HCT116 (cell line): Measurements from ENCODE around the gene TMCO4. TPM values are rescaled to one million over a fixed set of nuclear protein-coding genes. Genes with fewer than 3 reads are reported as not detected.

ENCODE experiments used
- ATAC-seq: fragments of 200-7000 bp; cut with Tn5 transposase; 2 replicates; pipeline ENCODE4 v1.9.1; 2020; ENCODE audit warnings: mild to moderate bottlenecking, moderate library complexity
- BruUV-seq: library from RNA; stranded (reverse); fragments of 400-500 nt; replicated peaks from 2 replicates; lab custom pipeline; 2021; lab: Mats Ljungman, UMichigan
- CTCF ChIA-PET: fragments of 300-600 bp; sonication (Branson Sonifier 250); formaldehyde crosslinking; loops from one replicate; lab custom pipeline; 2021; ENCODE audit warnings: antibody characterized with exemption; lab: Charles Lee
- POLR2A ChIA-PET: fragments of 300-600, 350-600 bp; sonication (Branson Sonifier 250); formaldehyde crosslinking; loops from one replicate; lab custom pipeline; 2021; ENCODE audit warnings: antibody characterized with exemption; lab: Charles Lee
- RAD21 ChIA-PET, 2 experiments: fragments of 300-600 bp; sonication (Branson Sonifier 250); formaldehyde crosslinking; loops; one replicate each; lab custom pipeline; 2023; ENCODE audit warnings: low total read pairs in 2 of 2; ENCODE audit not compliant: uncharacterized antibody in 2 of 2, unreplicated experiment in 2 of 2, low non-redundant PET in 1 of 2; lab: Charles Lee
- DNase-seq: peaks from one replicate; pipeline ENCODE4 v3.0.0-alpha.2; 2010; ENCODE audit warnings: low read depth, low spot score
- H2AFZ ChIP-seq: fragments of 200-600 bp; shearing (Covaris generic), sonication (generic); 2 replicates; pipeline ENCODE4 v1.6.1; 2017; ENCODE audit warnings: low read depth, mixed run types, mixed read lengths, antibody characterized with exemption, low read length; ENCODE audit not compliant: poor library complexity, severe bottlenecking
- H3K27ac ChIP-seq: 2 replicates; pipeline ENCODE4 v1.5.1; 2012; ENCODE audit warnings: low read depth, low read length
- H3K27me3 ChIP-seq: fragments of 200-600 bp; sonication (generic); 2 replicates; pipeline ENCODE4 v1.6.1; 2016; ENCODE audit warnings: mixed run types, low read length, mixed read lengths; ENCODE audit not compliant: insufficient read depth
- H3K36me3 ChIP-seq, 2 experiments: fragments of 200-500 bp in 1 of 2; fragments of 200-600 bp in 1 of 2; sonication (Bioruptor generic) in 1 of 2; sonication (generic) in 1 of 2; 2 replicates each; pipeline versions ENCODE4 v1.5.1 to v1.6.1; 2014 to 2016; ENCODE audit warnings: low read length in 2 of 2, inconsistent platforms in 1 of 2, mixed read lengths in 1 of 2, mixed run types in 1 of 2; ENCODE audit not compliant: insufficient read depth in 2 of 2, control insufficient read depth in 1 of 2
- H3K4me1 ChIP-seq, 2 experiments: fragments of 200-600 bp in 1 of 2; sonication (generic) in 1 of 2; 2 replicates each; pipeline versions ENCODE4 v1.5.1 to v1.6.1; 2012 to 2017; ENCODE audit warnings: low read length in 2 of 2, inconsistent platforms in 1 of 2, mild to moderate bottlenecking in 1 of 2, mixed read lengths in 1 of 2, mixed run types in 1 of 2, moderate library complexity in 1 of 2; ENCODE audit not compliant: insufficient read depth in 2 of 2, control insufficient read depth in 1 of 2
- H3K4me2 ChIP-seq: fragments of 200-600 bp; sonication (generic); 2 replicates; pipeline ENCODE4 v1.6.1; 2017; ENCODE audit warnings: mixed run types, low read length, mixed read lengths
- H3K4me3 ChIP-seq, 2 experiments: fragments of 200-600 bp in 1 of 2; sonication (generic) in 1 of 2; replicated peaks in 1 of 2; 2 replicates each; pipeline ENCODE4 v1.5.1; 2011 to 2016; ENCODE audit warnings: low read length in 2 of 2, control low read depth in 1 of 2, low read depth in 1 of 2, mild to moderate bottlenecking in 1 of 2, mixed read lengths in 1 of 2, mixed run types in 1 of 2
- H3K79me2 ChIP-seq: fragments of 200-600 bp; sonication (generic); 2 replicates; pipeline ENCODE4 v1.6.1; 2017; ENCODE audit warnings: mild to moderate bottlenecking, mixed run types, low read length, moderate library complexity, mixed read lengths; ENCODE audit not compliant: insufficient read depth
- H3K9ac ChIP-seq: fragments of 200-600 bp; sonication (generic); 2 replicates; pipeline ENCODE4 v1.6.1; 2016; ENCODE audit warnings: low read length, mixed read lengths
- H3K9me2 ChIP-seq: fragments of 200-600 bp; sonication (generic), shearing (Covaris generic); 2 replicates; pipeline ENCODE4 v1.6.1; 2017; ENCODE audit warnings: mixed run types, mild to moderate bottlenecking, moderate library complexity; ENCODE audit not compliant: insufficient read depth
- H3K9me3 ChIP-seq, 2 experiments: fragments of 200-500 bp in 1 of 2; fragments of 200-600 bp in 1 of 2; sonication (Bioruptor generic) in 1 of 2; sonication (generic) in 1 of 2; 2 replicates each; pipeline ENCODE4 v1.6.1; 2014 to 2017; ENCODE audit warnings: low read length in 2 of 2, mixed read lengths in 2 of 2, inconsistent platforms in 1 of 2, low read depth in 1 of 2, mild to moderate bottlenecking in 1 of 2, mixed run types in 1 of 2, moderate library complexity in 1 of 2; ENCODE audit not compliant: control insufficient read depth in 1 of 2, insufficient read depth in 1 of 2
- H4K20me1 ChIP-seq: fragments of 200-600 bp; sonication (generic), shearing (Covaris generic); 2 replicates; pipeline ENCODE4 v1.6.1; 2017; ENCODE audit warnings: mixed run types, mild to moderate bottlenecking, moderate library complexity; ENCODE audit not compliant: insufficient read depth
- CBX3 ChIP-seq: IDR thresholded peaks from 2 replicates; pipeline ENCODE4 v1.6.1; 2012; ENCODE audit warnings: low read depth
- CEBPB ChIP-seq: IDR thresholded peaks from 2 replicates; pipeline ENCODE4 v1.6.1; 2012; ENCODE audit warnings: low read depth
- EZH2 ChIP-seq: fragments of 200-600 bp; sonication (generic); IDR thresholded peaks from 2 replicates; pipeline ENCODE4 v1.6.1; 2017; ENCODE audit warnings: antibody characterized with exemption, mixed run types
- EZH2phosphoT487 ChIP-seq: fragments of 200-600 bp; IDR thresholded peaks from 2 replicates; pipeline ENCODE4 v1.6.1; 2018; ENCODE audit warnings: antibody characterized with exemption, borderline replicate concordance
- JUND ChIP-seq: IDR thresholded peaks from 2 replicates; pipeline ENCODE4 v1.6.1; 2012
- RAD21 ChIP-seq: IDR thresholded peaks from 2 replicates; pipeline ENCODE4 v1.6.1; 2012; ENCODE audit warnings: low read depth, mild to moderate bottlenecking
- SP1 ChIP-seq: IDR thresholded peaks from 2 replicates; pipeline ENCODE4 v1.6.1; 2012; ENCODE audit warnings: low read depth
- SRF ChIP-seq: IDR thresholded peaks from 2 replicates; pipeline ENCODE4 v1.6.1; 2012; ENCODE audit warnings: low read depth
- TCF7L2 ChIP-seq: IDR thresholded peaks from 2 replicates; pipeline ENCODE4 v1.7.0; 2011; ENCODE audit warnings: borderline replicate concordance, inconsistent platforms; ENCODE audit not compliant: insufficient read depth, insufficient read length; ENCODE audit errors: extremely low read depth
- YY1 ChIP-seq: IDR thresholded peaks from 2 replicates; pipeline ENCODE4 v1.6.1; 2011; ENCODE audit warnings: low read length, low read depth, moderate library complexity, mild to moderate bottlenecking; ENCODE audit not compliant: insufficient replicate concordance; ENCODE audit errors: extremely low read depth
- ZFX ChIP-seq: fragments of 450-650 bp; IDR thresholded peaks from 2 replicates; pipeline ENCODE4 v1.6.1; 2017
- intact Hi-C: fragments of 100-400 bp; cut with micrococcal nuclease; formaldehyde crosslinking; loops from 2 replicates; pipeline ENCODE4 v1.10.0; 2022
- total RNA-seq: library from RNA; stranded (reverse); gene quantifications from one replicate; pipeline ENCODE4 v1.2.1, GENCODE V29; 2021; ENCODE audit not compliant: unreplicated experiment
- TF ChIP-seq, protein P1 (sequence below): IDR thresholded peaks from 2 replicates; pipeline ENCODE4 v1.6.1; 2012; ENCODE audit warnings: low read depth

Gene TMCO4
- total RNA-seq, 1 experiment from 2014 or later: 12.7 TPM

DNA sequence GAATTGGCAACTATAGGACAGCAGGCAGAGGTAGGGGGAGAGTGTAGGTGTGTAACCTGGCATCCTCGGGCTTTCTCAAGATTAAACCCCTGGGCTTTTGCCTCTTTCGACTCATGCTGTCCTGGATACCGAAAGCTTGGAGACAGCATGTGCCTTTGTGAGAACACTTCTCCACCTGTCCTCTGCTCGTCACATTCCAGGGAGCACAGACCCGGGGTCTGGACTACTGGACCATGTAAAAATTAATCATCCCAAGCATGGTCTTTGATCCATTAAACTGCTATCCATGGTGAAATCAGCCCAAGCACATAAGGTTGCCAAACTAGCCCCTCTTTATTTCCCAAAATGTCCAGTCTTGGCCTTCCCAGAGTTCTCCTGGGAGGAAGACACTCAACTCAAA, 24.3 kb upstream of the TMCO4 start (continued):
- TF ChIP-seq, protein P1, sequence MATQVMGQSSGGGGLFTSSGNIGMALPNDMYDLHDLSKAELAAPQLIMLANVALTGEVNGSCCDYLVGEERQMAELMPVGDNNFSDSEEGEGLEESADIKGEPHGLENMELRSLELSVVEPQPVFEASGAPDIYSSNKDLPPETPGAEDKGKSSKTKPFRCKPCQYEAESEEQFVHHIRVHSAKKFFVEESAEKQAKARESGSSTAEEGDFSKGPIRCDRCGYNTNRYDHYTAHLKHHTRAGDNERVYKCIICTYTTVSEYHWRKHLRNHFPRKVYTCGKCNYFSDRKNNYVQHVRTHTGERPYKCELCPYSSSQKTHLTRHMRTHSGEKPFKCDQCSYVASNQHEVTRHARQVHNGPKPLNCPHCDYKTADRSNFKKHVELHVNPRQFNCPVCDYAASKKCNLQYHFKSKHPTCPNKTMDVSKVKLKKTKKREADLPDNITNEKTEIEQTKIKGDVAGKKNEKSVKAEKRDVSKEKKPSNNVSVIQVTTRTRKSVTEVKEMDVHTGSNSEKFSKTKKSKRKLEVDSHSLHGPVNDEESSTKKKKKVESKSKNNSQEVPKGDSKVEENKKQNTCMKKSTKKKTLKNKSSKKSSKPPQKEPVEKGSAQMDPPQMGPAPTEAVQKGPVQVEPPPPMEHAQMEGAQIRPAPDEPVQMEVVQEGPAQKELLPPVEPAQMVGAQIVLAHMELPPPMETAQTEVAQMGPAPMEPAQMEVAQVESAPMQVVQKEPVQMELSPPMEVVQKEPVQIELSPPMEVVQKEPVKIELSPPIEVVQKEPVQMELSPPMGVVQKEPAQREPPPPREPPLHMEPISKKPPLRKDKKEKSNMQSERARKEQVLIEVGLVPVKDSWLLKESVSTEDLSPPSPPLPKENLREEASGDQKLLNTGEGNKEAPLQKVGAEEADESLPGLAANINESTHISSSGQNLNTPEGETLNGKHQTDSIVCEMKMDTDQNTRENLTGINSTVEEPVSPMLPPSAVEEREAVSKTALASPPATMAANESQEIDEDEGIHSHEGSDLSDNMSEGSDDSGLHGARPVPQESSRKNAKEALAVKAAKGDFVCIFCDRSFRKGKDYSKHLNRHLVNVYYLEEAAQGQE: no peak
- TF ChIP-seq CEBPB (no peak), YY1 (no peak), JUND (no peak), TCF7L2 (no peak), SP1 (no peak), CBX3 (no peak)

DNA sequence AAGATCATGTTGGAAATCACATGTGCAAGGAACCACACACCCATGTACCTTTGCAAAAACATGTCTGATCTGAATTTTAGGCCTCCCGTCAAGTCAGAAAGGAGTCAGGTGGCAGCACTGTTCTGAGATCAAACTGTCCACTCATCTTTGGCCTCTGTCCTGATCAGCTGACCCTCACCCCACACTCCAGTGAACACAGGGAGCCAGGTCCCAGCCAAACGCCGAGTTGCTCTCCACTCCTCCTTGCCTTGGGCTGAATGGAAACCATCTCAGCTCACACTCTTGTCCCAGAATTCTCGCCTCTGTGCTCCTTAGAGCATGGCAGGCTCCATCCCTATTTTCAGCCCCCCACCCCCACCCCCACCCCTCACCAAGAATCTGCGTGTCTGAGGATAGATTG, 20.0 kb upstream of the TMCO4 start:
- RAD21 ChIA-PET: no interaction called here
- H3K27ac ChIP-seq: no peak overlapping the region
- H3K36me3 ChIP-seq: no peaks in the 10 kb centered on the region
- POLR2A ChIA-PET: no interaction called here
- H3K79me2 ChIP-seq: no peaks in the 10 kb centered on the region
- H3K4me2 ChIP-seq: no peak overlapping the region
- H2AFZ ChIP-seq: no peak overlapping the region
- no peak for TF ChIP-seq ZFX
- TF ChIP-seq RAD21: no peak
- no peak for TF ChIP-seq EZH2
- no peak for TF ChIP-seq JUND
- TF ChIP-seq, protein P1: no peak
- no peak for TF ChIP-seq CBX3
- TF ChIP-seq EZH2phosphoT487: no peak
- no peak for TF ChIP-seq SRF
- DNase-seq: no peak
- H3K4me3 ChIP-seq: no peak overlapping the region
- H3K4me1 ChIP-seq: peaks cover 0 to 4% of the 10 kb centered on the region in 2 experiments; a peak in 1 of 4 replicates
- H3K9me2 ChIP-seq: no peaks in the 10 kb centered on the region
- no peak overlapping the region for H3K9ac ChIP-seq
- no peak for ATAC-seq
- intact Hi-C loops: no loop called here
- BruUV-seq: no TSS peak
- CTCF ChIA-PET: no interaction called here
- H4K20me1 ChIP-seq: no peaks in the 10 kb centered on the region
- H3K27me3 ChIP-seq: no peaks in the 10 kb centered on the region
- H3K9me3 ChIP-seq: no peaks in the 10 kb centered on the region
